ENCODE results near the gene TRA2A.

DNA sequence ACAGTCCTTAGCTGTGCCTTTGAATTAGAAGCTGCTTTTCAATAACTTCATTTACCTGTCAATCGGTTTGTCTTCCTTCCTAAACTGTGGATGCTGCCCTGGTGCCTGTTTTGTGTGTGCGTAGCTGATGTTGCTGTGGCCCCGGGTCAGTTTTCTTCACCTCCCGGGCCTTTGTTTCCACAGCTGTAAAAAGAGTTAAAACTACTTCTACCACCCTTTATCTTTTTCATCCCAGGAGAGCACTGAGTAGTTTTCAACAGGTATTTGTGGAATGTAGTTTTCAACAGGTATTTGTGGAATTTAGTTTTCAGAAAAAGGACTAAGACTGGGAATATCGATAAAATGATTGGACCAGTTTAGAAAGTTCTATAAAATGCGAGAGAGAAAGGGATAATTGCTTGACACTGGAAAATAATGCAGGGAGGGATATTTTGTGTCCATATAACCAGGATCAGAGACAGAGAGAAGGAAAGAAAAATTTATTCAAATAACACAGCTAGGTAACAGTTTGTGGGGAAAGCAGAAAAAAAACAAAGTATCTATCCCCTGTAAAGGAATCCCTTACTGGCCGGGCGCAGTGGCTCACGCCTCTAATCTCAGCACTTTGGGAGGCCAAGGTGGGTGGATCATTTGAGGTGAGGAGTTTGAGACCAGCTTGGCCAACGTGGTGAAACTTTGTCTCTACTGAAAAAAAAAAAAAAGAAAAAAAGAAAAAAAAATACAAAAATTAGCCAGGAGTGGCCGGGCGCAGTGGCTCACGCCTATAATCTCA is 45.6 kb downstream of the TRA2A start:
- TF ChIP-seq, protein P1, sequence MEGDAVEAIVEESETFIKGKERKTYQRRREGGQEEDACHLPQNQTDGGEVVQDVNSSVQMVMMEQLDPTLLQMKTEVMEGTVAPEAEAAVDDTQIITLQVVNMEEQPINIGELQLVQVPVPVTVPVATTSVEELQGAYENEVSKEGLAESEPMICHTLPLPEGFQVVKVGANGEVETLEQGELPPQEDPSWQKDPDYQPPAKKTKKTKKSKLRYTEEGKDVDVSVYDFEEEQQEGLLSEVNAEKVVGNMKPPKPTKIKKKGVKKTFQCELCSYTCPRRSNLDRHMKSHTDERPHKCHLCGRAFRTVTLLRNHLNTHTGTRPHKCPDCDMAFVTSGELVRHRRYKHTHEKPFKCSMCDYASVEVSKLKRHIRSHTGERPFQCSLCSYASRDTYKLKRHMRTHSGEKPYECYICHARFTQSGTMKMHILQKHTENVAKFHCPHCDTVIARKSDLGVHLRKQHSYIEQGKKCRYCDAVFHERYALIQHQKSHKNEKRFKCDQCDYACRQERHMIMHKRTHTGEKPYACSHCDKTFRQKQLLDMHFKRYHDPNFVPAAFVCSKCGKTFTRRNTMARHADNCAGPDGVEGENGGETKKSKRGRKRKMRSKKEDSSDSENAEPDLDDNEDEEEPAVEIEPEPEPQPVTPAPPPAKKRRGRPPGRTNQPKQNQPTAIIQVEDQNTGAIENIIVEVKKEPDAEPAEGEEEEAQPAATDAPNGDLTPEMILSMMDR (IDR thresholded peaks at IDR 0.05), result no peak
- TF ChIP-seq TP53 (CRISPR knock-in tag; IDR thresholded peaks at IDR 0.05) (no peak), EP300 (IDR thresholded peaks at IDR 0.05) (no peak), SMC3 (IDR thresholded peaks at IDR 0.05) (no peak), MAZ (IDR thresholded peaks at IDR 0.05; ENCODE audit: borderline replicate concordance, low read depth, low read length) (no peak), RAD21 (conservative IDR thresholded peaks at IDR 0.05 in 1 of 2, IDR thresholded peaks at IDR 0.05 in 1 of 2) (no peak), ZFP36 (IDR thresholded peaks at IDR 0.05; ENCODE audit: borderline replicate concordance, partially characterized antibody) (no peak)
- TF ChIP-seq, protein P2, sequence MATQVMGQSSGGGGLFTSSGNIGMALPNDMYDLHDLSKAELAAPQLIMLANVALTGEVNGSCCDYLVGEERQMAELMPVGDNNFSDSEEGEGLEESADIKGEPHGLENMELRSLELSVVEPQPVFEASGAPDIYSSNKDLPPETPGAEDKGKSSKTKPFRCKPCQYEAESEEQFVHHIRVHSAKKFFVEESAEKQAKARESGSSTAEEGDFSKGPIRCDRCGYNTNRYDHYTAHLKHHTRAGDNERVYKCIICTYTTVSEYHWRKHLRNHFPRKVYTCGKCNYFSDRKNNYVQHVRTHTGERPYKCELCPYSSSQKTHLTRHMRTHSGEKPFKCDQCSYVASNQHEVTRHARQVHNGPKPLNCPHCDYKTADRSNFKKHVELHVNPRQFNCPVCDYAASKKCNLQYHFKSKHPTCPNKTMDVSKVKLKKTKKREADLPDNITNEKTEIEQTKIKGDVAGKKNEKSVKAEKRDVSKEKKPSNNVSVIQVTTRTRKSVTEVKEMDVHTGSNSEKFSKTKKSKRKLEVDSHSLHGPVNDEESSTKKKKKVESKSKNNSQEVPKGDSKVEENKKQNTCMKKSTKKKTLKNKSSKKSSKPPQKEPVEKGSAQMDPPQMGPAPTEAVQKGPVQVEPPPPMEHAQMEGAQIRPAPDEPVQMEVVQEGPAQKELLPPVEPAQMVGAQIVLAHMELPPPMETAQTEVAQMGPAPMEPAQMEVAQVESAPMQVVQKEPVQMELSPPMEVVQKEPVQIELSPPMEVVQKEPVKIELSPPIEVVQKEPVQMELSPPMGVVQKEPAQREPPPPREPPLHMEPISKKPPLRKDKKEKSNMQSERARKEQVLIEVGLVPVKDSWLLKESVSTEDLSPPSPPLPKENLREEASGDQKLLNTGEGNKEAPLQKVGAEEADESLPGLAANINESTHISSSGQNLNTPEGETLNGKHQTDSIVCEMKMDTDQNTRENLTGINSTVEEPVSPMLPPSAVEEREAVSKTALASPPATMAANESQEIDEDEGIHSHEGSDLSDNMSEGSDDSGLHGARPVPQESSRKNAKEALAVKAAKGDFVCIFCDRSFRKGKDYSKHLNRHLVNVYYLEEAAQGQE (IDR thresholded peaks at IDR 0.05), result no peak
- TF ChIP-seq, protein P3, sequence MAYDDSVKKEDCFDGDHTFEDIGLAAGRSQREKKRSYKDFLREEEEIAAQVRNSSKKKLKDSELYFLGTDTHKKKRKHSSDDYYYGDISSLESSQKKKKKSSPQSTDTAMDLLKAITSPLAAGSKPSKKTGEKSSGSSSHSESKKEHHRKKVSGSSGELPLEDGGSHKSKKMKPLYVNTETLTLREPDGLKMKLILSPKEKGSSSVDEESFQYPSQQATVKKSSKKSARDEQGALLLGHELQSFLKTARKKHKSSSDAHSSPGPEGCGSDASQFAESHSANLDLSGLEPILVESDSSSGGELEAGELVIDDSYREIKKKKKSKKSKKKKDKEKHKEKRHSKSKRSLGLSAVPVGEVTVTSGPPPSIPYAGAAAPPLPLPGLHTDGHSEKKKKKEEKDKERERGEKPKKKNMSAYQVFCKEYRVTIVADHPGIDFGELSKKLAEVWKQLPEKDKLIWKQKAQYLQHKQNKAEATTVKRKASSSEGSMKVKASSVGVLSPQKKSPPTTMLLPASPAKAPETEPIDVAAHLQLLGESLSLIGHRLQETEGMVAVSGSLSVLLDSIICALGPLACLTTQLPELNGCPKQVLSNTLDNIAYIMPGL (CRISPR knock-in tag; IDR thresholded peaks at IDR 0.05; ENCODE audit: borderline replicate concordance), result no peak
- TF ChIP-seq, protein P4, sequence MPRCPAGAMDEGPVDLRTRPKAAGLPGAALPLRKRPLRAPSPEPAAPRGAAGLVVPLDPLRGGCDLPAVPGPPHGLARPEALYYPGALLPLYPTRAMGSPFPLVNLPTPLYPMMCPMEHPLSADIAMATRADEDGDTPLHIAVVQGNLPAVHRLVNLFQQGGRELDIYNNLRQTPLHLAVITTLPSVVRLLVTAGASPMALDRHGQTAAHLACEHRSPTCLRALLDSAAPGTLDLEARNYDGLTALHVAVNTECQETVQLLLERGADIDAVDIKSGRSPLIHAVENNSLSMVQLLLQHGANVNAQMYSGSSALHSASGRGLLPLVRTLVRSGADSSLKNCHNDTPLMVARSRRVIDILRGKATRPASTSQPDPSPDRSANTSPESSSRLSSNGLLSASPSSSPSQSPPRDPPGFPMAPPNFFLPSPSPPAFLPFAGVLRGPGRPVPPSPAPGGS (IDR thresholded peaks at IDR 0.05), result no peak
- TF ChIP-seq, protein P5, sequence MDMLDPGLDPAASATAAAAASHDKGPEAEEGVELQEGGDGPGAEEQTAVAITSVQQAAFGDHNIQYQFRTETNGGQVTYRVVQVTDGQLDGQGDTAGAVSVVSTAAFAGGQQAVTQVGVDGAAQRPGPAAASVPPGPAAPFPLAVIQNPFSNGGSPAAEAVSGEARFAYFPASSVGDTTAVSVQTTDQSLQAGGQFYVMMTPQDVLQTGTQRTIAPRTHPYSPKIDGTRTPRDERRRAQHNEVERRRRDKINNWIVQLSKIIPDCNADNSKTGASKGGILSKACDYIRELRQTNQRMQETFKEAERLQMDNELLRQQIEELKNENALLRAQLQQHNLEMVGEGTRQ (IDR thresholded peaks at IDR 0.05), result no peak
